Measurements from ENCODE around the gene MAP2K5. TPM values are rescaled to one million over a fixed set of nuclear protein-coding genes. Genes with fewer than 3 reads are reported as not detected.

Gene MAP2K5
- total RNA-seq, 4 donors from 2014 or later: 10.2 to 13.8 (median 11.9) TPM

DNA sequence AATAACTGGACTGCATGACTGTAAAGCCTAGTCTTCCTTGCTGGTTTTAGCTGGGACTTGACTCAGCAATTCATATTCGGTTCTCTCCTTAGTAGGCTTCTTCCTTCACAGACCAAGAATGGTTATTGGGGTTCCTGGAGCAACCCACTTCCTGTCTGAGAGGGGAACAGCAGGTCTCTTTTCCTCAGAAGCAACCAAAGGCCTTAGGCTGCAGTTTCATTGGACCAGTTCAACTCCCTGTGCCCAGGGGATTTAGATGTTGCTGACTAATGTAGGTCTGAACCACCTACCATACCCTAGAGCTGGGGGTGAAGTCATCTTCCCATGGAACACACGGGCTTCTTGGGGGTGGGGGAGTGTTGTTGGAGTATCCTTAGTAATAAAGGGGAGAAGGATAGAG is 198.8 kb downstream of the MAP2K5 start:
- Histone ChIP-seq H3K36me3 (peaks cover 0 to 6% (median 0%) of the 10 kb centered on the region in 3 donors), H3K9me3 (no peaks in the 10 kb centered on the region), H3K4me1 (peaks cover 0 to 4% (median 0%) of the 10 kb centered on the region in 4 donors), H3K27ac (no peak overlapping the region), H3K27me3 (no peaks in the 10 kb centered on the region), H3K4me3 (no peak overlapping the region)
- WGBS, 2 donors: 81 to 82% methylated on average over 2 of the region's 2 CpGs
- DNase-seq (ENCODE audit: low spot score in 2 of 2): no peak
- TF ChIP-seq POLR2A (IDR thresholded peaks at IDR 0.05) (no peak), EP300 (IDR thresholded peaks at IDR 0.05) (no peak)
- TF ChIP-seq, protein P1, sequence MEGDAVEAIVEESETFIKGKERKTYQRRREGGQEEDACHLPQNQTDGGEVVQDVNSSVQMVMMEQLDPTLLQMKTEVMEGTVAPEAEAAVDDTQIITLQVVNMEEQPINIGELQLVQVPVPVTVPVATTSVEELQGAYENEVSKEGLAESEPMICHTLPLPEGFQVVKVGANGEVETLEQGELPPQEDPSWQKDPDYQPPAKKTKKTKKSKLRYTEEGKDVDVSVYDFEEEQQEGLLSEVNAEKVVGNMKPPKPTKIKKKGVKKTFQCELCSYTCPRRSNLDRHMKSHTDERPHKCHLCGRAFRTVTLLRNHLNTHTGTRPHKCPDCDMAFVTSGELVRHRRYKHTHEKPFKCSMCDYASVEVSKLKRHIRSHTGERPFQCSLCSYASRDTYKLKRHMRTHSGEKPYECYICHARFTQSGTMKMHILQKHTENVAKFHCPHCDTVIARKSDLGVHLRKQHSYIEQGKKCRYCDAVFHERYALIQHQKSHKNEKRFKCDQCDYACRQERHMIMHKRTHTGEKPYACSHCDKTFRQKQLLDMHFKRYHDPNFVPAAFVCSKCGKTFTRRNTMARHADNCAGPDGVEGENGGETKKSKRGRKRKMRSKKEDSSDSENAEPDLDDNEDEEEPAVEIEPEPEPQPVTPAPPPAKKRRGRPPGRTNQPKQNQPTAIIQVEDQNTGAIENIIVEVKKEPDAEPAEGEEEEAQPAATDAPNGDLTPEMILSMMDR (IDR thresholded peaks at IDR 0.05): no peak

DNA sequence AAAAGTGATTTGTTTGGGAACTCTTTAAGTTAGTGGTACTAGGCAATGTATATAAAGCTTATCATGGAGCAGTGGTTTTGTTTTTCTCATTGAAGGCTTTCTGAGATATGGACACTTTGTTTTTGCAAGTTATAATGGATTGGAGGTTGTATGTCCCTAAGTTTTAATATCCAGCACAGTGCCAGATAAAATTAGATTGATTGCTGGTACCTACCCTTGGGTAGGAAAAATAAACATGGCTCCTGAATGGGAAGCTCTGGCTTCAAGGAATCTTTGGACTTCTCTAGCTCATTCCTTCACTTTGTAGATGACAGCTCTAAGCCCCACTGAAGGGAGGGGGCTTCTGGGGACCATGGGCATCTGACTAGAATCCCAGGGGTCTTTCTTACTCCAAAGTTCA is 201.1 kb downstream of the MAP2K5 start:
- peaks cover 0 to 4% (median 0%) of the 10 kb centered on the region in 4 donors for H3K4me1 ChIP-seq
- H3K4me3 ChIP-seq: no peak overlapping the region
- no peaks in the 10 kb centered on the region for H3K9me3 ChIP-seq
- peaks cover 0 to 8% (median 0%) of the 10 kb centered on the region in 3 donors for H3K36me3 ChIP-seq
- no peaks in the 10 kb centered on the region for H3K27me3 ChIP-seq
- H3K27ac ChIP-seq: no peak overlapping the region
- no peak for DNase-seq (ENCODE audit: low spot score in 2 of 2)
- TF ChIP-seq POLR2A (IDR thresholded peaks at IDR 0.05) (no peak), EP300 (IDR thresholded peaks at IDR 0.05) (no peak)
- TF ChIP-seq, protein P1 (IDR thresholded peaks at IDR 0.05): no peak

DNA sequence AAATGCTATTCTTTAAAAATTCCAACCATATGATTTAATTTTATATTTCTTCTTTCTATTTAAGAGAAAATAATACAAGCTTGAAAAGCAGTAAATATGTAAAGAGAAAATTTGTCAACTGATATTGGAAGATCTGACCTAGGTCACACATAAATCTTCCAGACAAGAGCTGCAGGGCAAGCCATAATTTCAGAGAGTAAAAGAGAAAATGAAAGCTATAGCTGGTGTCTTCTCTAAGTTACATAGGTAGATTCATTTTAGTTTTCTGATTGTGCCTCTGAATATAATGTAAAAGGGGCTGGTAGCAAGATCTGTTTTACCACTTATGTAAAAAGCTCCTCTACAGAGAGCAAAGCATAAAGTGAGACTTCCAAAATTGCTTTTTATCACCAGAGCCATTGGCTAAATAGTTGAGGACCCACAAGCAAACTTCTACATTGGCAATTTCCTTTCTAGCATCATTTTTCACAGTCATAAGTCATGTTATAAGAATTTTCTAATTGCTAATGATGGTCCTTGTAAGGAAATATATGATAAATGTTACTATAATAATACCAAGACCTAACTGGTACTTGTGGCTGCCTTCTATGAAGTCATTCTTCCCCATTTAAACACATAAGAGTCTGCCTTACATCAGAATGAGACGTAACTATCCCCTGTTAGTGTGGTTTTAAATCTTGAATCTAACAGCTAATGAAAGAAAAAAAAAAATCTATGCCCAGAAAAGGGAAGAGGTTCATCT is 202.0 kb downstream of the MAP2K5 start:
- H3K9me3 ChIP-seq: no peaks in the 10 kb centered on the region

DNA sequence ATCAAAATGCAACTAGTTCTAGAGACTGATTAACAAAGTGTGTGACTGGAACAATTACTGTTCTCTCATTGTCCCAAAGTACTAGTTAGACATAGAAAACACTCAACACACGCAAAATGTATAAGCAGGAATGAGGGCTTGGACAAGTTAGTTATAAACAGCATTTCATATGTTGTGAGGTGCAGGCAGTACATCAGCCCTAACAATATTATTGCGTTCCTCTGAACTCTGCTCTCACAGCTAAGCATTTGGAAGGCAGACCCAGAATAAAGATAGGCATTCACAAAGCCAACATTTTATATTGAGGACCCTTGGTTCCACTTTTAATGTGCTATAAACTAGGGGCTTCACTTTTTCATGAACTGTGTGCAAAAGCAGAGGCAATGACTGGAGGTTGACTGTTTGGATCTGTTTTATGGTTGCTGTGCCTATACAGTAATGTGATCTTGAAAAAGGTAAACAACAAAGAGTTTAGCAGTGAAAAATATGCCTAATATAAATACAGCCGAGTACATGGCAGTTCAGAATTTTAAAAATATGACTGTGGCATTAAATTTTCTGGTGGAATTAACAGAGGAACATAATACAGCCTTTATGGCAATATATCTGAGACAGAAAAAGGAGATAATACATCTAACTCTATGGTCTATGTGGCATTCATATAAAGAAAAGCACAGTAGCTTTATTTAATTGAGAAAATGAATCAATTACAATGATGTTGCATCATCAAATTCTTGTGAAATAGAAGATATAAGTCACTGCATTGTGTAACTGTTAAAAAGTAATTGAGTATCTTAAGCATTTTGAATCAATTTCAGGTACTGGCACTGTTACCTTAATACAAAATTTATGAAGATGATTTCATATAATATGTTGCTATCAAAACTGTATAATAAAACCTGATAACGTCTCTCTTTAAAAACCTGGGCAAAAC is 202.8 kb downstream of the MAP2K5 start:
- Histone ChIP-seq H3K4me1 (peaks cover 0 to 4% (median 0%) of the 10 kb centered on the region in 4 donors), H3K27me3 (no peaks in the 10 kb centered on the region), H3K9me3 (no peaks in the 10 kb centered on the region), H3K4me3 (no peak overlapping the region), H3K36me3 (peaks cover 0 to 13% (median 0%) of the 10 kb centered on the region in 3 donors), H3K27ac (no peak overlapping the region)
- WGBS, 2 donors: 67 to 75% methylated on average over 4 of the region's 4 CpGs
- TF ChIP-seq EP300 (IDR thresholded peaks at IDR 0.05) (no peak), POLR2A (IDR thresholded peaks at IDR 0.05) (no peak)
- TF ChIP-seq, protein P1 (IDR thresholded peaks at IDR 0.05): no peak
- no peak for DNase-seq (ENCODE audit: low spot score in 2 of 2)

More for the DNA sequence above, 202.0 kb downstream of the MAP2K5 start:
- Histone ChIP-seq H3K36me3 (peaks cover 0 to 13% (median 0%) of the 10 kb centered on the region in 3 donors), H3K4me1 (peaks cover 0 to 4% (median 0%) of the 10 kb centered on the region in 4 donors), H3K27ac (no peak overlapping the region), H3K4me3 (no peak overlapping the region), H3K27me3 (no peaks in the 10 kb centered on the region)
- TF ChIP-seq, protein P1 (IDR thresholded peaks at IDR 0.05): no peak
- TF ChIP-seq EP300 (IDR thresholded peaks at IDR 0.05) (no peak), POLR2A (IDR thresholded peaks at IDR 0.05) (no peak)
- DNase-seq (ENCODE audit: low spot score in 2 of 2): no peak
- 84 to 87% methylated on average over 1 of the region's 1 CpG for WGBS, 2 donors

Data from tibial nerve (tissue), 4 donors.